ENCODE results near the gene PHOX2B. TPM values are rescaled to one million over a fixed set of nuclear protein-coding genes. Genes with fewer than 3 reads are reported as not detected.

PHOX2B gene
- total RNA-seq, 4 donors from 2014 or later: not detected

GRCh38 chr4:41727861-41728572, 20.5 kb downstream of the PHOX2B start:
- DNase-seq (no peak), ATAC-seq (no peak)
- Histone ChIP-seq H3K9me3 (no peaks in the 10 kb centered on the region), H3K4me3 (no peak overlapping the region), H3K36me3 (no peaks in the 10 kb centered on the region), H3K27ac (no peak overlapping the region), H3K4me1 (no peaks in the 10 kb centered on the region), H3K27me3 (peaks cover 0 to 21% (median 3%) of the 10 kb centered on the region in 3 donors)
- in situ Hi-C loops (cut with MboI; ENCODE audit: low sequenced_read_pairs in 4 of 4) (no loop called here), intact Hi-C loops (cut with DNase I; ENCODE audit: low total_unique reads) (no loop called here)
- TF ChIP-seq CTCF (IDR thresholded peaks at IDR 0.05 in 4 of 5, conservative IDR thresholded peaks at IDR 0.05 in 1 of 5): no peak
- TF ChIP-seq POLR2A (IDR thresholded peaks at IDR 0.05): no peak

GRCh38 chr4:41725254-41725653, 23.3 kb downstream of the PHOX2B start:
- ATAC-seq: no peak
- DNase-seq: no peak
- TF ChIP-seq POLR2A (IDR thresholded peaks at IDR 0.05) (no peak), CTCF (IDR thresholded peaks at IDR 0.05 in 4 of 5, conservative IDR thresholded peaks at IDR 0.05 in 1 of 5) (no peak)
- no peaks in the 10 kb centered on the region for H3K36me3 ChIP-seq
- intact Hi-C loops (cut with DNase I; ENCODE audit: low total_unique reads): no loop called here
- H3K4me3 ChIP-seq: no peak overlapping the region
- no peaks in the 10 kb centered on the region for H3K9me3 ChIP-seq
- in situ Hi-C loops (cut with MboI; ENCODE audit: low sequenced_read_pairs in 4 of 4): no loop called here
- no peaks in the 10 kb centered on the region for H3K4me1 ChIP-seq
- no peak overlapping the region for H3K27ac ChIP-seq
- peaks cover 0 to 15% (median 8%) of the 10 kb centered on the region in 3 donors for H3K27me3 ChIP-seq

- intact Hi-C loops (cut with DNase I; ENCODE audit: low total_unique reads): no loop called here
- peaks cover 0 to 15% (median 8%) of the 10 kb centered on the region in 3 donors for H3K27me3 ChIP-seq
These were observed 25.2 kb downstream of the PHOX2B start for GRCh38 chr4:41723286-41723685.

GRCh38 chr4:41722181-41722580, 26.3 kb downstream of the PHOX2B start:
- no peak for ATAC-seq
- H3K27me3 ChIP-seq: peaks cover 0 to 15% (median 8%) of the 10 kb centered on the region in 3 donors
- in situ Hi-C loops (cut with MboI; ENCODE audit: low sequenced_read_pairs in 4 of 4): no loop called here

More at GRCh38 chr4:41723286-41723685, 25.2 kb downstream of the PHOX2B start:
- DNase-seq (no peak), ATAC-seq (no peak)
- H3K4me1 ChIP-seq: no peaks in the 10 kb centered on the region
- in situ Hi-C loops (cut with MboI; ENCODE audit: low sequenced_read_pairs in 4 of 4): no loop called here
- H3K36me3 ChIP-seq: no peaks in the 10 kb centered on the region
- H3K4me3 ChIP-seq: no peak overlapping the region
- TF ChIP-seq CTCF (IDR thresholded peaks at IDR 0.05 in 4 of 5, conservative IDR thresholded peaks at IDR 0.05 in 1 of 5) (no peak), POLR2A (IDR thresholded peaks at IDR 0.05) (no peak)
- H3K9me3 ChIP-seq: no peaks in the 10 kb centered on the region
- no peak overlapping the region for H3K27ac ChIP-seq

More at GRCh38 chr4:41722181-41722580, 26.3 kb downstream of the PHOX2B start:
- Histone ChIP-seq H3K27ac (no peak overlapping the region), H3K4me3 (no peak overlapping the region), H3K36me3 (no peaks in the 10 kb centered on the region), H3K9me3 (no peaks in the 10 kb centered on the region), H3K4me1 (no peaks in the 10 kb centered on the region)
- TF ChIP-seq CTCF (IDR thresholded peaks at IDR 0.05 in 4 of 5, conservative IDR thresholded peaks at IDR 0.05 in 1 of 5): no peak
- TF ChIP-seq POLR2A (IDR thresholded peaks at IDR 0.05): no peak
- intact Hi-C loops (cut with DNase I; ENCODE audit: low total_unique reads): no loop called here
- no peak for DNase-seq
